Measurements from ENCODE around the gene ALX1. TPM values are rescaled to one million over a fixed set of nuclear protein-coding genes. Genes with fewer than 3 reads are reported as not detected.
"Not testable (repeated sequence)": the region's sequence is repeated elsewhere in the genome, so short reads cannot be mapped to it uniquely, and the experiment has no call there.

Gene ALX1
- total RNA-seq, 1 experiment from 2014 or later: 0.50 TPM

- no peak for DNase-seq (ENCODE audit: extremely low read depth, low read depth)
Measured at GRCh38 chr12:85296362-85296761, 16.3 kb downstream of the ALX1 start.

GRCh38 chr12:85299053-85299452 lies 19.0 kb downstream of the ALX1 start:
- DNase-seq (ENCODE audit: extremely low read depth, low read depth): no peak

- no peak for DNase-seq (ENCODE audit: extremely low read depth, low read depth)
Measured at GRCh38 chr12:85301051-85301450, 21.0 kb downstream of the ALX1 start.

GRCh38 chr12:85308374-85308773 lies 28.4 kb downstream of the ALX1 start:
- DNase-seq (ENCODE audit: extremely low read depth, low read depth): no peak

GRCh38 chr12:85309125-85309566 lies 29.1 kb downstream of the ALX1 start:
- no peak for DNase-seq (ENCODE audit: extremely low read depth, low read depth)

GRCh38 chr12:85310025-85310424 lies 30.0 kb downstream of the ALX1 start:
- DNase-seq (ENCODE audit: extremely low read depth, low read depth): no peak

- DNase-seq (ENCODE audit: extremely low read depth, low read depth): no peak
Measured at GRCh38 chr12:85310456-85311076, 30.5 kb downstream of the ALX1 start.

- not testable (repeated sequence) for DNase-seq (ENCODE audit: extremely low read depth, low read depth)
Measured at GRCh38 chr12:85317866-85318636, 38.0 kb downstream of the ALX1 start.

GRCh38 chr12:85322715-85323114 lies 42.7 kb downstream of the ALX1 start:
- no peak for DNase-seq (ENCODE audit: extremely low read depth, low read depth)

- no peak for DNase-seq (ENCODE audit: extremely low read depth, low read depth)
Measured at GRCh38 chr12:85325442-85325841, 45.4 kb downstream of the ALX1 start.

GRCh38 chr12:85329913-85330312 lies 49.9 kb downstream of the ALX1 start:
- DNase-seq (ENCODE audit: extremely low read depth, low read depth): no peak

- no peak for DNase-seq (ENCODE audit: extremely low read depth, low read depth)
Measured at GRCh38 chr12:85348779-85349178, 68.8 kb downstream of the ALX1 start.

GRCh38 chr12:85350356-85350755 lies 70.3 kb downstream of the ALX1 start:
- no peak for DNase-seq (ENCODE audit: extremely low read depth, low read depth)

Other genes with a start within 250 kb of the ALX1 start
- 0.10 TPM in 1 of 2 replicates, not detected in the other for gene TSPAN19, start 243.9 kb upstream of the ALX1 start, total RNA-seq (2014; rRNA removed; shearing (Covaris generic))
- gene LRRIQ1, start 243.9 kb upstream of the ALX1 start, total RNA-seq (2014; rRNA removed; shearing (Covaris generic)): 0.72 and 2.5 TPM in 2 replicates

All from NCI-H460 (cell line).